ENCODE results near the gene TPST1. TPM values are rescaled to one million over a fixed set of nuclear protein-coding genes. Genes with fewer than 3 reads are reported as not detected.

The TPST1 gene
- total and polyA plus RNA-seq, 4 experiments from 2014 or later = 0.24 to 1.2 (median 0.98) TPM

- intact Hi-C loops (cut with micrococcal nuclease) = no loop called here
- no peak for DNase-seq
- Mint-ChIP-seq H3K27ac (no peak overlapping the region), H3K4me1 (no peaks in the 10 kb centered on the region), H3K36me3 (no peaks in the 10 kb centered on the region), H3K4me3 (peak overlapping the region in 1 of 8 donors; percentile 41), H3K9me3 (peaks cover 0 to 8% (median 3%) of the 10 kb centered on the region in 8 donors), H3K27me3 (peaks cover 0 to 5% of the 10 kb centered on the region in 2 donors)
- Histone ChIP-seq H3K9me3 (ENCODE audit: control insufficient read depth in 1 of 2, low read length in 2 of 2) (no peaks in the 10 kb centered on the region), H3K4me3 (ENCODE audit: low read length in 2 of 2) (no peak overlapping the region), H3K27ac (ENCODE audit: low read depth, low read length) (no peak overlapping the region), H3K36me3 (ENCODE audit: insufficient read depth, low read length) (no peaks in the 10 kb centered on the region), H3K4me1 (ENCODE audit: insufficient read depth, low read length) (no peaks in the 10 kb centered on the region), H3K27me3 (ENCODE audit: insufficient read depth, low read length) (no peaks in the 10 kb centered on the region)
- ChIA-PET CTCF (ENCODE audit: partially characterized antibody) (no interaction called here), POLR2A (ENCODE audit: partially characterized antibody) (no interaction called here)
These were observed 71.2 kb downstream of the TPST1 start for GRCh38 chr7:66276363-66276762.

GRCh38 chr7:66277492-66277891, 72.4 kb downstream of the TPST1 start:
- Mint-ChIP-seq H3K27me3 (peaks cover 0 to 5% of the 10 kb centered on the region in 2 donors), H3K27ac (no peak overlapping the region), H3K36me3 (no peaks in the 10 kb centered on the region), H3K4me3 (no peak overlapping the region), H3K4me1 (no peaks in the 10 kb centered on the region), H3K9me3 (peaks cover 0 to 6% (median 2%) of the 10 kb centered on the region in 8 donors)
- no peaks in the 10 kb centered on the region for H3K4me1 ChIP-seq (ENCODE audit: insufficient read depth, low read length)
- H3K27ac ChIP-seq (ENCODE audit: low read depth, low read length) = no peak overlapping the region
- no peaks in the 10 kb centered on the region for H3K27me3 ChIP-seq (ENCODE audit: insufficient read depth, low read length)
- POLR2A ChIA-PET (ENCODE audit: partially characterized antibody) = no interaction called here
- intact Hi-C loops (cut with micrococcal nuclease) = no loop called here
- DNase-seq = no peak
- no peaks in the 10 kb centered on the region for H3K9me3 ChIP-seq (ENCODE audit: control insufficient read depth in 1 of 2, low read length in 2 of 2)
- CTCF ChIA-PET (ENCODE audit: partially characterized antibody) = no interaction called here
- H3K36me3 ChIP-seq (ENCODE audit: insufficient read depth, low read length) = no peaks in the 10 kb centered on the region
- no peak overlapping the region for H3K4me3 ChIP-seq (ENCODE audit: low read length in 2 of 2)

DNA sequence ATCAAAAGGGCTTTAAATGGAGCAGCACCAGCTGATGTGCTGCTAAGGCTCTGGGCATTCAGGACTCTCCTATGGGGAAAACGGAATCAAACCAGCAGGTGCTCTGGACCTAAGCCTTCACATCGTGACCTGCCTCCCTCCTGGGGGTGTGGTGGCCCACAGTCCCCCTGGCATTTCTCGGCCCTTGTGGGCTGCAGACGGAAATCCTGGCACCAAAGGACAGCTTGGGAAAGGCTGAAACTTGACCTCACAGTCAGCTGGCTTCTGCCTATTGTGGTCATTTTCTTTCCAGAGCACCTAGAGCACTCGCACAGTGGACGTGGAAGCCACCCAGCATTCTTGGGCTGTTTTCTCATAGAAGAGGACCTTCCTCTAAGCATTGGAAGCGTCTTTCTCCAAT, 74.8 kb downstream of the TPST1 start:
- peaks cover 0 to 3% of the 10 kb centered on the region in 2 donors for H3K27me3 Mint-ChIP-seq
- Histone ChIP-seq H3K4me3 (ENCODE audit: low read length in 2 of 2) (no peak overlapping the region), H3K36me3 (ENCODE audit: insufficient read depth, low read length) (no peaks in the 10 kb centered on the region), H3K27ac (ENCODE audit: low read depth, low read length) (no peak overlapping the region), H3K9me3 (ENCODE audit: control insufficient read depth in 1 of 2, low read length in 2 of 2) (no peaks in the 10 kb centered on the region), H3K4me1 (ENCODE audit: insufficient read depth, low read length) (no peaks in the 10 kb centered on the region), H3K27me3 (ENCODE audit: insufficient read depth, low read length) (no peaks in the 10 kb centered on the region)
- H3K4me1 Mint-ChIP-seq = no peaks in the 10 kb centered on the region
- no peaks in the 10 kb centered on the region for H3K36me3 Mint-ChIP-seq
- no peak overlapping the region for H3K4me3 Mint-ChIP-seq
- POLR2A ChIA-PET (ENCODE audit: partially characterized antibody) = no interaction called here
- no peak overlapping the region for H3K27ac Mint-ChIP-seq
- CTCF ChIA-PET (ENCODE audit: partially characterized antibody) = no interaction called here
- intact Hi-C loops (cut with micrococcal nuclease) = no loop called here
- no peaks in the 10 kb centered on the region for H3K9me3 Mint-ChIP-seq
- no peak for DNase-seq

DNA sequence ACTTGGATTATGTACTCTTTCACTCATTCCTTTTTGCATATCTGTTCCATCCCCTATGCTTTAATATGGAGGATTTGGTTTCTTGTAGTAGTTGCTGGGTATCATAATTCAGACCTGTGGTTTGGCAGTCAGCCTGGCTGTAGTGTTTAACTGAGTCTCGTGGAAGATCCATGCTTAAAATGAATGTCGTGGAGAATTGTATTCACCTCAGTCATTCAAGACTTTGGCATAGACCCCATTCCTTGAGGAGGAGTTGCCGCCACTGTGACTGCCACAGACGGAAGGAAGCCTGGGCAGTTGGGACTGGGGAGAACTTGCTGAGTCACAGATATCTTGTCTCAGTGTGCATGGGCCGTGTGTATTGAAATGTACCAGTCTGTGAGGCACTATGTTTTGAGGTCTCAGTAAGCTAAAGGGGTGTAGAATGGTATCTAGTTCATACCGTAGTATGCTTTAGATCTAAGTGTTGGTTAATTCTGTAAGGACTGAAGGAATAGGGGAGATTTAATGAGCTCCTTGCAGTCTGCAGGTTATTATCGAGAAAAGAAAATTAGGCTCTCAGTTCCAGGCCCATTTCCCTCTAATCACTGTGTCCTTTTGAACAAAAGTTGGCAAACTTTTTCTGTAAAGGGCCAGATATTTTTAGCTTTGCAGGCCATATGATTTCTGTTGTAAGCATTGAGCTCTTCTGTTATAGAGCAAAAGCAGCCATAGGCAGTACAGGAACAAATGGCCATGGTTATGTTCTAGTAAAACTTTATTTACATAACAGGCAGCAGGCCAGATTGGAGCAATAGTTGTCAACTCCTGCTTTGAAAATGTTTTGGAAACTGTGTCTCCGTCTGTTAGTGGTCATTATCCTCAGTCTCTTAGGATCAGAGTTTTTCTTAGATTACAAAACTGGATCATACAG, 76.8 kb downstream of the TPST1 start:
- ChIA-PET CTCF (ENCODE audit: partially characterized antibody) (no interaction called here), POLR2A (ENCODE audit: partially characterized antibody) (no interaction called here)
- no peak overlapping the region for H3K4me3 ChIP-seq (ENCODE audit: low read length in 2 of 2)
- no peaks in the 10 kb centered on the region for H3K9me3 ChIP-seq (ENCODE audit: control insufficient read depth in 1 of 2, low read length in 2 of 2)
- H3K27me3 ChIP-seq (ENCODE audit: insufficient read depth, low read length) = no peaks in the 10 kb centered on the region
- H3K4me1 ChIP-seq (ENCODE audit: insufficient read depth, low read length) = no peaks in the 10 kb centered on the region
- H3K4me3 Mint-ChIP-seq = no peak overlapping the region
- DNase-seq = no peak
- no peaks in the 10 kb centered on the region for H3K9me3 Mint-ChIP-seq
- no peaks in the 10 kb centered on the region for H3K4me1 Mint-ChIP-seq
- intact Hi-C loops (cut with micrococcal nuclease) = no loop called here
- no peak overlapping the region for H3K27ac Mint-ChIP-seq
- H3K36me3 Mint-ChIP-seq = no peaks in the 10 kb centered on the region
- peaks cover 0 to 3% of the 10 kb centered on the region in 2 donors for H3K27me3 Mint-ChIP-seq
- H3K36me3 ChIP-seq (ENCODE audit: insufficient read depth, low read length) = no peaks in the 10 kb centered on the region
- H3K27ac ChIP-seq (ENCODE audit: low read depth, low read length) = no peak overlapping the region

- Mint-ChIP-seq H3K27ac (no peak overlapping the region), H3K9me3 (no peaks in the 10 kb centered on the region), H3K4me1 (no peaks in the 10 kb centered on the region), H3K27me3 (peaks cover 0 to 1% of the 10 kb centered on the region in 2 donors), H3K36me3 (no peaks in the 10 kb centered on the region), H3K4me3 (no peak overlapping the region)
- H3K4me3 ChIP-seq (ENCODE audit: low read length in 2 of 2) = no peak overlapping the region
- no peak for DNase-seq
- intact Hi-C loops (cut with micrococcal nuclease) = no loop called here
- H3K27ac ChIP-seq (ENCODE audit: low read depth, low read length) = no peak overlapping the region
- no peaks in the 10 kb centered on the region for H3K9me3 ChIP-seq (ENCODE audit: control insufficient read depth in 1 of 2, low read length in 2 of 2)
- ChIA-PET POLR2A (ENCODE audit: partially characterized antibody) (no interaction called here), CTCF (ENCODE audit: partially characterized antibody) (no interaction called here)
- no peaks in the 10 kb centered on the region for H3K36me3 ChIP-seq (ENCODE audit: insufficient read depth, low read length)
- no peaks in the 10 kb centered on the region for H3K27me3 ChIP-seq (ENCODE audit: insufficient read depth, low read length)
- no peaks in the 10 kb centered on the region for H3K4me1 ChIP-seq (ENCODE audit: insufficient read depth, low read length)
These were observed 77.4 kb downstream of the TPST1 start for GRCh38 chr7:66282591-66282935.

GRCh38 chr7:66283003-66283920, 78.1 kb downstream of the TPST1 start:
- Histone ChIP-seq H3K27me3 (ENCODE audit: insufficient read depth, low read length) (no peaks in the 10 kb centered on the region), H3K36me3 (ENCODE audit: insufficient read depth, low read length) (no peaks in the 10 kb centered on the region), H3K4me1 (ENCODE audit: insufficient read depth, low read length) (no peaks in the 10 kb centered on the region), H3K9me3 (ENCODE audit: control insufficient read depth in 1 of 2, low read length in 2 of 2) (no peaks in the 10 kb centered on the region), H3K27ac (ENCODE audit: low read depth, low read length) (no peak overlapping the region), H3K4me3 (ENCODE audit: low read length in 2 of 2) (no peak overlapping the region)
- Mint-ChIP-seq H3K4me3 (no peak overlapping the region), H3K9me3 (no peaks in the 10 kb centered on the region), H3K27ac (no peak overlapping the region), H3K36me3 (no peaks in the 10 kb centered on the region), H3K27me3 (peaks cover 0 to 1% of the 10 kb centered on the region in 2 donors), H3K4me1 (no peaks in the 10 kb centered on the region)
- POLR2A ChIA-PET (ENCODE audit: partially characterized antibody) = no interaction called here
- no peak for DNase-seq
- CTCF ChIA-PET (ENCODE audit: partially characterized antibody) = no interaction called here
- intact Hi-C loops (cut with micrococcal nuclease) = no loop called here

GRCh38 chr7:66296001-66296521, 90.9 kb downstream of the TPST1 start:
- intact Hi-C loops (cut with micrococcal nuclease) = no loop called here

More at GRCh38 chr7:66296001-66296521, 90.9 kb downstream of the TPST1 start:
- H3K4me1 Mint-ChIP-seq = no peaks in the 10 kb centered on the region
- Histone ChIP-seq H3K4me1 (ENCODE audit: insufficient read depth, low read length) (no peaks in the 10 kb centered on the region), H3K4me3 (ENCODE audit: low read length in 2 of 2) (no peak overlapping the region), H3K9me3 (ENCODE audit: control insufficient read depth in 1 of 2, low read length in 2 of 2) (no peaks in the 10 kb centered on the region), H3K36me3 (ENCODE audit: insufficient read depth, low read length) (no peaks in the 10 kb centered on the region), H3K27me3 (ENCODE audit: insufficient read depth, low read length) (no peaks in the 10 kb centered on the region), H3K27ac (ENCODE audit: low read depth, low read length) (no peak overlapping the region)
- no peaks in the 10 kb centered on the region for H3K36me3 Mint-ChIP-seq
- CTCF ChIA-PET (ENCODE audit: partially characterized antibody) = no interaction called here
- H3K9me3 Mint-ChIP-seq = peaks cover 2 to 26% (median 22%) of the 10 kb centered on the region in 8 donors
- POLR2A ChIA-PET (ENCODE audit: partially characterized antibody) = no interaction called here
- no peak overlapping the region for H3K4me3 Mint-ChIP-seq
- peaks cover 1 to 2% of the 10 kb centered on the region in 2 donors for H3K27me3 Mint-ChIP-seq
- H3K27ac Mint-ChIP-seq = no peak overlapping the region
- DNase-seq = no peak

Data from CD4-positive, alpha-beta memory T cell (primary cell).